ENCODE data around the gene NT5DC2.

The NT5DC2 gene

GRCh38 chr3:52537726-52538421, 4.2 kb upstream of the NT5DC2 start:
- ChIA-PET POLR2A (ENCODE audit: low non-redundant PET) (no interaction called here), CTCF (no interaction called here)
- H3K27ac ChIP-seq = peak overlapping the region; percentile 90
- no peak for DNase-seq (ENCODE audit: low spot score)
- TF ChIP-seq CTCF (conservative IDR thresholded peaks at IDR 0.05; ENCODE audit: low read depth) = no peak

- ChIA-PET POLR2A (ENCODE audit: low non-redundant PET) (no interaction called here), CTCF (no interaction called here)
- peak overlapping the region; percentile 90 for H3K27ac ChIP-seq
- no peak for TF ChIP-seq CTCF (conservative IDR thresholded peaks at IDR 0.05; ENCODE audit: low read depth)
- peak; percentile 14 for DNase-seq (ENCODE audit: low spot score)
Observed at GRCh38 chr3:52537165-52537620, 3.5 kb upstream of the NT5DC2 start.

- DNase-seq (ENCODE audit: low spot score) = peak; percentile 94
- ChIA-PET CTCF (no interaction called here), POLR2A (ENCODE audit: low non-redundant PET) (no interaction called here)
- no peak for TF ChIP-seq CTCF (conservative IDR thresholded peaks at IDR 0.05; ENCODE audit: low read depth)
- peak within 1 kb of the TSS; percentile 90 for H3K27ac ChIP-seq
Observed at GRCh38 chr3:52536369-52537164, 2.9 kb upstream of the NT5DC2 start, which contains the start of gene UQCC5. Gene UQCC5 (plus strand): TSS chr3:52536605. CDS start chr3:52536756, 151 bp downstream.

- ChIA-PET POLR2A (ENCODE audit: low non-redundant PET) (no interaction called here), CTCF (no interaction called here)
- DNase-seq (ENCODE audit: low spot score) = no peak
- TF ChIP-seq CTCF (conservative IDR thresholded peaks at IDR 0.05; ENCODE audit: low read depth) = no peak
- H3K27ac ChIP-seq = peak overlapping the region; percentile 90
Observed at GRCh38 chr3:52536112-52536368, 2.4 kb upstream of the NT5DC2 start.

- peak overlapping the region; percentile 90 for H3K27ac ChIP-seq
- CTCF ChIA-PET = interaction anchor here (1.0 kb wide), 1 partner anchor 9 kb away, joined by 3 read pairs; no protein-coding TSS in a partner anchor
- POLR2A ChIA-PET (ENCODE audit: low non-redundant PET) = no interaction called here
Observed at GRCh38 chr3:52535411-52536111, 1.9 kb upstream of the NT5DC2 start.

More at GRCh38 chr3:52535411-52536111, 1.9 kb upstream of the NT5DC2 start:
- TF ChIP-seq CTCF (conservative IDR thresholded peaks at IDR 0.05; ENCODE audit: low read depth) = no peak
- DNase-seq (ENCODE audit: low spot score) = no peak

Measured in RWPE1 (cell line).